Stimulated activated CD8-positive, alpha-beta memory T cell treated with anti-CD3 and anti-CD28 coated beads, Interleukin-15, amount 100 ng/mL, for 48 hours (primary cell): ENCODE results near the gene FKBP3.
"Not testable (repeated sequence)": the region's sequence is repeated elsewhere in the genome, so short reads cannot be mapped to it uniquely, and the experiment has no call there.

Source experiments
- DNase-seq, 2 donors: peaks; one replicate each; pipeline ENCODE4 v3.0.0-alpha.2; 2020; ENCODE audit warnings: low read depth in 2 of 2

The FKBP3 gene

GRCh38 chr14:45134051-45134958 lies at the start of gene FKBP3:
Gene FKBP3 (minus strand): TSS chr14:45134481. CDS start chr14:45134456, 25 bp downstream.
- peak; percentile 92 for DNase-seq

DNA sequence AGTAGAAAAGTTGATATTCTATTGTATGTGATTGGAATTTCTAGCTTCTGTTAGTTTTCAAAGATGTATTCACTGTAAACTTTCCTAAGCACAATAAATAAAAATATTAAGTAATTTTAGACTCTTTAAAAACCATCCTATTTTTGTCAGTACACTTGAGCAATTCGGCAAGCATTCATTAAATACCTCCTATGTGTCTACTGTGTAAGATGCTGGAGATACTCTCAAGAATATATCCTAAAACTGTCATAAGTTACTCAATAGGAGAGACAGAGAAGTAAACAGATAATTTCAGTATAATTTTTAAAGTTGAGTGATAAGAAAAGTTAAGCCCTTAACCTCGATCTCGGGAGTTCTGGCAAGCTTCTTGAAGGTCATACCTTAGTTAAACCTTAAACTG lies 47.5 kb upstream of the FKBP3 start:
- no peak for DNase-seq

- DNase-seq: no peak
Measured at GRCh38 chr14:45181329-45181728, 47.0 kb upstream of the FKBP3 start.

- DNase-seq: no peak
Measured at GRCh38 chr14:45177076-45177475, 42.8 kb upstream of the FKBP3 start.

DNA sequence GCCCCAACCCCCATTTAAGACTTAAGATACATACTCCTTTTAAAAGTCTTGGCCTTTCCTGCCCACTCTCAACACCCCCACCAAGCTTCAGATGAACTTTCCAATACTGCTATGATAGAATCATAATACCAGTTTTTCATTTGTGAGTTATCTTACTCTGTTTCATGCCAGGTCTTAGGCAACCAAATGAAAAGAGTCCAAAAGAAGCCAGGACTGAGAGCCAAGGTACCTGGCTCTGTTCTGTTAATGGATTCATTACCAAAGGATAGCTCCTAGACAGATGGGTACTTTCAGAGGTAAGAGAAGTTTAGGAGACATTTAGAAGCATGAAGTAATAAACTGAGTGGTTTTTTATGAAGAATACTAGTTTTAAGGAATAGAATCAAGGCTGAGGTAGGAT lies 35.6 kb upstream of the FKBP3 start:
- no peak for DNase-seq

DNA sequence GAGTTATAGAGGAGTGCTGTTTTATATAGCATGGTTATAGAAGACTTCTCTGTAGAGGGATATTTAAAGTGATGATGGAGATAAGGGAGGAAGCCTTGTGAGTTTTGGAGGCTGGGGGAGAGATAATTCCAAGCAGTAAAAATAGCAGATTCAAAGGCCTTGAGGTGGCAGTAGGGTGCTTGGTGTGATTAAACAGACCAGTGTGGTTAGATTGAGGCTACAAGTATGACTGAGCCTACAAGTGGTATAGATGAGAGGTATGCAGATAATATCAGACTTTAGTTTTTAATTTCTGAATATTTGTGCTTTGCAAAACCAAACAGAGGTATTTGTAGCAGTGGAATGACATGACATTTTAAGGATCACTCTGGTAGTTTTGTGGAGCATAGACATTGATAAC lies 21.8 kb upstream of the FKBP3 start:
- no peak for DNase-seq

DNA sequence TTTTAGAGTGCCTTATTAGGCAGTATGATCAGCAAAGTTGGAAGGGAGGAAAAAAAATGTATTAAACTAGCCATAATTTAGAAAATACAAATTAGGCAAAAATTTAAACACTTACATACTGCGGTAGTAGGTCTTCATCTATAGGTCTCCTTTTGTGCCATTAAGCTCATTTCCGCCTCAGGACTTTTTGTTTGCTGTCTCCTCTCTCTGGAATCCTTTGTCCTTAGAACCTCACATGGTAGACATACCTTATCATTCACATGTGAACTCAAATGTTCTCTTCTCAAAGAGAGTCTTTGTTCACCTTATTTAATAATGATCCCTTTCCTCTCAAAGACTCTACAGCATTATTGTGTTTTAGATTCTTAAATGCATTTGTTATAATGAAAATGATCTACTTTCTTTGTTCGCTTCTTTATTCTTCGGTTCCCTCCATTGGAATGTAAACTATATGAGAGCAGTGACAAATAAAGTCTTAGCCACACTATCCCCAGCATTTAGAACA lies 16.2 kb upstream of the FKBP3 start:
- DNase-seq: no peak

- DNase-seq: no peak
Measured at GRCh38 chr14:45149602-45150001, 15.3 kb upstream of the FKBP3 start.

DNA sequence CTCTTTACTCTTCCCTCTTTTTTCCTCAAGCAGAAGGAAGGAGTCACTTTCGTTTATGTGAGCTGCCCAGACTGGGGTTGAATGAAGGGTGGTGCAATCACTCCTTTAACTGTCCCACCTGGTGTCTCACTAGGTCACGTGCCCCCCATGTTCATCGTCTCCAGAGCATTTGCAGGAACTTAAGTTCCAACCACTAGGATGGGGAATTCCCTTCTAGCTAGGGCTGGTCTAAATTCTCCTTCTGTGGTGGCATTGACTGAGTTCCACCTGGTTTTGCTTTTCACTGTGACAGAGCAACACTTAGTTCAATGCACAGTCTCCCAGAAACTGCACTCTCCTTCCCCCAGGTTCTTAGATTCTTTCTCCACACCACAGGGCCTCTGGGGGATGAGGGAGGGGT lies 10.9 kb upstream of the FKBP3 start:
- no peak for DNase-seq

DNA sequence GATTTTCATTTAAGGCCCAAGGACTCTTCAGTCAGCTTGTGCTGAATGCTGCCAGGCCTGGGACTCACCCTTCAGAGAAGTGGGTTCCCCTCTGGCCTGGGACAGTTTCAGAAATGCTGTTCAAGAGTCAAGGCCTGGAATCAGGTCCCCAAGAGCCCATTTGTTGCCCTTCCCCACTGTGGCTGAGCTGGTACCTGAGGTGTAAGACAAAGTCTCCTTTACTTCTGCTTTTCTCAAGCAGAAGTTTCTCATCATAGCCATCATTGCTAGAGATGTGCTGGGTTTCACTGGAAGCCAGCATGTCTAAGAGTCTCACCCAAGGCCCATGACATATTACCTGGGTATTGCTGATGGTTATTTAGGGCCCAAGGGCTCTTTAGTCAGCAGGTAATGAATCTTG lies 10.4 kb upstream of the FKBP3 start:
- DNase-seq: no peak

GRCh38 chr14:45142083-45142482 lies 7.8 kb upstream of the FKBP3 start:
- not testable (repeated sequence) for DNase-seq

GRCh38 chr14:45140661-45141187 lies 6.4 kb upstream of the FKBP3 start:
- no peak for DNase-seq

DNA sequence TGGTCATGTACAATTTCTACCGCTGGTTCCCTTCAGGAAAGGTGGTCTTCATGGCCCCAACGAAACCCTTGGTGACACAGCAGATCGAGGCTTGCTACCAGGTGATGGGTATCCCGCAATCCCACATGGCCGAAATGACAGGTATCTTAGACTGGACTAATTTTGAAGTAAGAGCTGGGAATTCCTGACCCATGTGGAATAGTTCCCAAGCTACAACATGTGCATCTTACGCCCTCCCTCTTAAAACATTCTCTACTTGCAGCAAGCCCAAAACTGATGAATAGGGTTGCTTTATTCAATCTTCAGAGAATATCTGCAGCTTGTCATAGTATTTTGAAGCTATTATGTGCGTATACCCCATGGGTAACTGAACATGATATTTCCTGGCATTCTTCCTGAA lies 2.1 kb upstream of the FKBP3 start:
- no peak for DNase-seq

DNA sequence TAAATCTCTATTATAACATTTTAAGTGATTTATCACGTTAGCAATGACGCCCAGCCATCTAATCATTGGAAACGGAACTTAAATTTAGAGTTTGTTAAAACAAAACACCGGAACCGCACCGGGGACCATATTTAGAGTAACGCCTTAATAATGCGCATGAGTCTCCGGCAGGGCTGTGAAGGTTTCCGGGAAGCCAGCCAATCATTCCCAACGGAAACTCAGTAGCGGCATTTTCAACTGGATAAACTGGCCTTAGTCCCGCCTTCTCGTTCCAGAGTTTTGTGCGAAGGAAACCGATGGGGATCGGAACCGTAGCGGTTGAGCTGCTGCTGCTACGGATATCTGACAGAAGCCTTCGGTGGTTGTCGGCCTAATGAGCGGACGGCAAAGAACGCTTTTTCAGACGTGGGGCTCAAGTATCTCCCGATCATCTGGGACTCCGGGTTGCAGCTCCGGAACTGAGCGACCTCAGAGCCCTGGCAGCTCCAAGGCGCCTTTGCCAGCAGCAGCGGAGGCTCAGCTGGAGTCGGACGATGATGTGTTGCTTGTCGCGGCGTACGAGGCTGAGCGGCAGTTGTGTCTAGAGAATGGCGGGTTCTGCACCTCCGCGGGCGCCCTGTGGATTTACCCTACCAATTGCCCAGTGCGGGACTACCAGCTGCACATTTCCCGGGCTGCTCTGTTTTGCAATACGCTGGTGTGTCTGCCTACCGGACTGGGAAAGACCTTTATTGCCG lies 1.5 kb upstream of the FKBP3 start, which contains the start of gene FANCM:
Gene FANCM (plus strand): TSS at position 272 of the 737 bp plus-strand sequence. CDS start 102 bp downstream, at position 374.
- DNase-seq: peak; percentile 76 to 77

DNA sequence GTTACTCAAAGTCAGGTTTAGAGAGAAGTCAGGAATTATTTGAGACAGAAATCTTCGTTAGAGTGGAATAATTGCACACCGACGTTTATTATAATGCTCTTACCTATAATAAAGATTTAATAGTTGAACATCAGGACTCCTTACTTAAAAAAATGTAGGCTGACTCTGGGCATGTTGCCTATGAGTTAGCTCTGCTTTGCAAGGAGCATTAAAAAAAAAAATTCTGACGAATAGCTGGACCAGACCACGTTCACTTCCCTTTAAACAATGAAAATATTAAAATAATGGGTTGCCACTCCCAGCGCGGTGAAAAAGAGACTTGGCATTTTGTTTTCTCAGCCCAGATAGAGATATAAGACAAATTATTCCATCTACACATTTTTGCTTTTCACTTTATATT lies 875 bp upstream of the FKBP3 start:
- no peak for DNase-seq

DNA sequence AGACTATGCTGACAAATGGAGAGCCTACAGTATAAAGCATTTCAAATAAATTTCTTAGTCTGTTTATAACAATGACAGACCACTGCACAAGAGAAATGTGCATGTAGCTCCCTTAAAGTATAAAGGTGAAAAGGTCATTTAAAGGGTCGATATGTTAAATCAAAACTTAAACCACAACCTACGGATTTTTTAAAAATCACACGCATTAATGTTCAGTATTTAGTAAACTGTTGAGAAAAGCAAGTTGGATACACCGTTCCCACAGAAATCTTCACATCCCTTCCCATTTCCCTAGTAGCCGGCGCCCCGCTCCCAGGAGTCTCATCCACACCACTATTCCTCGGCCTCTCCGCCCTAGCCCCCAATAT lies 614 bp downstream of the FKBP3 start:
- DNase-seq: no peak

GRCh38 chr14:45128963-45129629 lies 5.2 kb downstream of the FKBP3 start:
- DNase-seq: no peak

GRCh38 chr14:45125754-45126153 lies 8.5 kb downstream of the FKBP3 start:
- no peak for DNase-seq

DNA sequence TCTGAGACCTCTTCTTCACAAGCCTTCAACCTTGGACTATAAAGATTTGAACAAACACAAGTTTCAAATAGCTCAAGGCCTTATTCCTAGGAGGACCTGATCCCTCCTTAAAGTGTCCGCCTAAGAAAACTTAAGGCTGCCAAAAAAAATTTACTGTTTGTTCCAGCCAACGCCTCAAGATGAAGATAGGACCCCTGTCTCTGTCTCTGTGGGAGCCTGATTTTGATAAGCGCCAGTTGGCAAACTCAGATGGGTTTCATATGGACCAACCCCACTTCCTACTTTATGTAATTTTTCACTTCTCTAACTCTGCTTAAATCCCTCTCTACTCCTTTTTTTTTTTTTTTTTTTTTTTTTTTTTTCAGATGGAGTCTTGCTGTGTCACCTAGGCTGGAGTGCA lies 11.0 kb downstream of the FKBP3 start:
- DNase-seq: no peak

DNA sequence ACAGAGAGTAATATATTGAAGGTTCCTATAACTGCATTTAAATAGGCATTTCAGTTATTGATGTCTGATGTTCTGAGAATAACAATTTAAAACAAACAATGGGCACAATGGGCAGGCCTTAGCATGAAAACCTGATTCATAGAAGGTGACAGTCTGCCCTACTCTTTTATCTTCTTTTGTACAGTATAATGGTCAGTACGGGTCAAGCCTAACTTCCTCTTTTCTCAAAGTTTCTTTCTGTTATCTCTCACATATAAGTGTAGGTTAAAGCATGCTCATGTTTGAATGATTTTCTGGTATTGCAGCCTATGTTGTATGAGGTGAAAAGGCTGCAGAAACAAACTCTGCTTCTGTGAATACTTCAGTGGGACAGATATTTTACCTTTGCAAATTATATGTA lies 14.2 kb downstream of the FKBP3 start:
- DNase-seq: no peak

DNA sequence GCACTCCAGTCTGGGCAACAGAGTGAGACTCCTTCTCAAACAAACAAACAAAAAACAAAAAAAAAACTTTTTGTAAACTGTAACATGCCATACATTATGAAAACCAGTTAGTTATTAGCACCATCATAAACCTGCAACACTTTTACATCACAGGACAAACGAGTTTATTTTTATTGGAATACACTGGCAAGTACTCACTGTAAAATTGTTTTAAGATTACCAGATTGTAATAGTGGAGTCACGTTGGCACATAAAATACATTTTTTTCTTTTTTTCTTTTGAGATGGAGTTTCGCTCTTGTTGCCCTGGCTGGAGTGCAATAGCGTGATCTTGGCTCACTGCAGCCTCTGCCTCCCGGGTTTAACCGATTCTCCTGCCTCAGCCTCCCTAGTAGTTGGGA lies 15.7 kb downstream of the FKBP3 start:
- DNase-seq: no peak

DNA sequence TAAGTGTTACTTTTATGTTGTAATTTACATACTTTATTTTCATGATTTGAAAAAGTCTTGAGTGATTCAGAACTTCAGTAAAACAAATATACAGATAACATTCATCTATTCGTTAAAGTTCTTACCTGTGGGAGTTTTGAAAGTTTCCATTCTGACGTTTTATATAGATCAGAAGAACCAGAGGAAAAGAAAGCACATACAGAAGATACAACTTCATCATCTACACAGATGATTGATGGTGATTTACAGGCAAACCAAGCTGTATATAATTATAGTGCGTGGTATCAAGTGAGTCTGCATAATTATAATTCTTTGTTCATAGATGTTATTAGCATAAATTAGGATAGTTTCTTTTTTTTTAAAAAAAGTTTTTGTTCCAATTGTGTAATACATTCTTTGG lies 20.0 kb downstream of the FKBP3 start:
- DNase-seq: no peak
